PC-3 (cell line): ENCODE results near the gene GABRB3.

Source experiments
- CTCF ChIP-seq: fragments of 300-600 bp; sonication (generic); conservative IDR thresholded peaks from 2 replicates; pipeline ENCODE4 v1.5.1; 2017; ENCODE audit warnings: antibody characterized with exemption, low read depth, mild to moderate bottlenecking, low read length
- EZH2 ChIP-seq: fragments of 300-600 bp; sonication (generic); IDR thresholded peaks from one replicate; pipeline ENCODE4 v1.6.1; 2017; ENCODE audit warnings: antibody characterized with exemption, mild to moderate bottlenecking, low read length; ENCODE audit not compliant: unreplicated experiment
- EZH2phosphoT487 ChIP-seq: fragments of 300-600 bp; sonication (generic); IDR thresholded peaks from 2 replicates; pipeline ENCODE4 v1.6.1; 2018; ENCODE audit warnings: mild to moderate bottlenecking, antibody characterized with exemption, low read length, borderline replicate concordance

- TF ChIP-seq CTCF (no peak), EZH2phosphoT487 (no peak), EZH2 (no peak)
Observed at GRCh38 chr15:26518885-26519284, 254.0 kb downstream of the GABRB3 start.
